GM10248 (cell line): ENCODE measurements around the gene GTF2IRD1.
"Not testable (repeated sequence)": the region's sequence is repeated elsewhere in the genome, so short reads cannot be mapped to it uniquely, and the experiment has no call there.

ENCODE experiments used
- CTCF ChIA-PET: fragments of 300-600 bp; sonication (Branson Sonifier 250); formaldehyde crosslinking; extraction: SDS; loops from one replicate; lab custom pipeline; 2021; ENCODE audit warnings: antibody characterized with exemption; lab: Yijun Ruan, JAX
- POLR2A ChIA-PET: fragments of 350-650 bp; sonication (Branson Sonifier 250); formaldehyde crosslinking; extraction: SDS; loops from one replicate; lab custom pipeline; 2020; ENCODE audit warnings: antibody characterized with exemption; lab: Yijun Ruan, JAX
- DNase-seq: peaks from one replicate; pipeline ENCODE4 v3.0.0; 2012; ENCODE audit errors: extremely low spot score
- CTCF ChIP-seq: IDR thresholded peaks from 2 replicates; pipeline ENCODE4 v1.5.1; 2012; ENCODE audit warnings: mild to moderate bottlenecking, low read depth; ENCODE audit errors: extremely low read depth, missing control alignments, control extremely low read depth

GTF2IRD1 gene

DNA sequence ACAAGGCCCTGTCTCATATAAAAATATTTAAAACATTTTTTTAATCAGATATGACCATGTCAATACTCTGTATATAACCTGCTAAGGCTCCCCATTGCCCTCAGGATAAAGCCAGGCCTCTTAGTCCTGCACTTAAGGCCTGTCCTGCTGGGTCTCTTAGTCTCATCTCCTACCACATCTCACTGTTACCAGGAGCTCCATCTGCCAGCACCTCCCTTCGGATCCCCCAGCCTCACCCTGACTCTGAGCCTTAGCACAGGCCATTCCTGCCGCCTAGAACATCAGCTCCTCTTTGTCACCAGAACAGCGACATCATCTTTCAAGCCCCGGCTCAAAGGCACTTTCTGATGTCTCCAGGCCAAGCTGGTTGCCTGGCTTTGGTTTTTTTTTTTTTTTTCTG is 25.7 kb upstream of the GTF2IRD1 start:
- TF ChIP-seq CTCF, result no peak
- DNase-seq, result no peak
- ChIA-PET POLR2A (no interaction called here), CTCF (interaction anchor here (0.8 to 2.9 kb wide), 7 partner anchors 10 to 617 kb away, joined by 3 to 20 read pairs (median 5); no protein-coding TSS in a partner anchor)

- CTCF ChIA-PET, result interaction anchor here (1.0 to 2.9 kb wide), 4 partner anchors 11 to 616 kb away, joined by 3 to 20 read pairs (median 5); no protein-coding TSS in a partner anchor
- no peak for DNase-seq
- POLR2A ChIA-PET, result no interaction called here
- TF ChIP-seq CTCF, result no peak
These were observed 24.5 kb upstream of the GTF2IRD1 start for GRCh38 chr7:74429153-74429747.

GRCh38 chr7:74430409-74430808 is 23.3 kb upstream of the GTF2IRD1 start:
- DNase-seq, POLR2A ChIA-PET: not testable (repeated sequence)
- CTCF ChIA-PET, result interaction anchor here (2.9 kb wide), 1 partner anchor 12 kb away, joined by 10 read pairs; no protein-coding TSS in a partner anchor

DNA sequence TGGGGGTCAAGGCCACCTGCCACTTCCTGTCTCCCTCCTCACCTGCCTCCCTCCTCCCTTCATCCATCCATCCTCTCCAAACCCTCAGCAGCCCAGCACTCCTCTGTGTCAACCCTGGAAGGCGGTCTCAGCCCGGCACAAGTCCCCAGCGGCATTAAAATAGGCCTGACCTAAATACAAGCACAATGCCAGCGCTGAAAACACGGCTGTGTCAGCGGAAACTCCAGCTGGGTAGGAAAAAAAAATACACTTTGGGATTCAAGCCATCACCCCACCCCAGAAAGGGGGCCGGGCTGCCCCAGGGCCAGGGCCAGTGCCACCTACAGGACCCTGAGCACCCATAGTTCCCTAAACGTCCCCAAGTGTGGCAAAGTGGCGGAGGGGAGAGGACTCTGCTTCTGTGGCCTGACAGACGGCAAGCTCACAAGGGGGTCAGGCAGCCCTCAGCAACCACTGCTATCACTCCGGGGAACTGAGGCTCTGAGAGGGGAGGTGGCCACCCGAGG is 22.7 kb upstream of the GTF2IRD1 start:
- ChIA-PET POLR2A (no interaction called here), CTCF (interaction anchor here (0.6 to 2.9 kb wide), 3 partner anchors 13 to 31 kb away, joined by 3 to 10 read pairs (median 9); no protein-coding TSS in a partner anchor)
- no peak for TF ChIP-seq CTCF
- DNase-seq, result no peak

GRCh38 chr7:74437291-74437571 is 16.5 kb upstream of the GTF2IRD1 start:
- DNase-seq, POLR2A ChIA-PET: not testable (repeated sequence)
- CTCF ChIA-PET, result interaction anchor here (1.4 kb wide), 1 partner anchor 14 kb away, joined by 4 read pairs; no protein-coding TSS in a partner anchor

GRCh38 chr7:74438327-74438726 is 15.4 kb upstream of the GTF2IRD1 start:
- ChIA-PET POLR2A (no interaction called here), CTCF (interaction anchor here (1.2 to 2.6 kb wide), 3 partner anchors 12 to 20 kb away, joined by 4 to 22 read pairs (median 4); no protein-coding TSS in a partner anchor)
- no peak for TF ChIP-seq CTCF
- DNase-seq, result no peak

GRCh38 chr7:74439541-74439940 is 14.2 kb upstream of the GTF2IRD1 start:
- CTCF ChIA-PET, result interaction anchor here (0.9 to 2.6 kb wide), 7 partner anchors 11 to 127 kb away, joined by 3 to 22 read pairs (median 4); no protein-coding TSS in a partner anchor
- TF ChIP-seq CTCF, result no peak
- DNase-seq, result no peak
- POLR2A ChIA-PET, result no interaction called here

GRCh38 chr7:74440143-74440542 is 13.6 kb upstream of the GTF2IRD1 start:
- POLR2A ChIA-PET, DNase-seq: not testable (repeated sequence)
- CTCF ChIA-PET, result interaction anchor here (1.2 to 2.6 kb wide), 5 partner anchors 10 to 126 kb away, joined by 3 to 22 read pairs (median 4); no protein-coding TSS in a partner anchor
